Fibroblast of mammary gland (primary cell): ENCODE measurements around the gene ZBTB44.

Source experiments
- DNase-seq: peaks from one replicate; pipeline ENCODE4 v3.0.0-alpha.2; 2010; ENCODE audit warnings: low read depth
- H3K4me3 ChIP-seq: 2 replicates; pipeline ENCODE4 v1.5.1; 2011; ENCODE audit warnings: low read depth, mild to moderate bottlenecking, low read length, moderate library complexity; ENCODE audit not compliant: control insufficient read depth
- CTCF ChIP-seq: conservative IDR thresholded peaks from 2 replicates; pipeline ENCODE4 v1.5.1; 2011; ENCODE audit warnings: low read depth, low read length, inconsistent platforms; ENCODE audit not compliant: control insufficient read depth, insufficient read depth

Gene ZBTB44

GRCh38 chr11:130189492-130190210 lies 125.1 kb downstream of the ZBTB44 start:
- TF ChIP-seq CTCF = no peak
- H3K4me3 ChIP-seq = no peak overlapping the region
- DNase-seq = no peak

GRCh38 chr11:130188585-130189347 lies 126.0 kb downstream of the ZBTB44 start:
- DNase-seq = no peak
- no peak overlapping the region for H3K4me3 ChIP-seq
- no peak for TF ChIP-seq CTCF

GRCh38 chr11:130188047-130188446 lies 126.7 kb downstream of the ZBTB44 start:
- TF ChIP-seq CTCF = no peak
- DNase-seq = no peak
- no peak overlapping the region for H3K4me3 ChIP-seq

- no peak for DNase-seq
- H3K4me3 ChIP-seq = no peak overlapping the region
- no peak for TF ChIP-seq CTCF
Measured at GRCh38 chr11:130187096-130187495, 127.6 kb downstream of the ZBTB44 start.

- no peak for DNase-seq
- TF ChIP-seq CTCF = no peak
- H3K4me3 ChIP-seq = no peak overlapping the region
Measured at GRCh38 chr11:130183878-130184610, 130.7 kb downstream of the ZBTB44 start.

GRCh38 chr11:130181295-130182272 lies 133.1 kb downstream of the ZBTB44 start:
- peak; percentile 83 for DNase-seq
- TF ChIP-seq CTCF = no peak
- H3K4me3 ChIP-seq = no peak overlapping the region
